HG02642 (cell line): ENCODE results near the gene KNG1.
"Not testable (repeated sequence)": the region's sequence is repeated elsewhere in the genome, so short reads cannot be mapped to it uniquely, and the experiment has no call there.

ENCODE experiments used
- ATAC-seq: cut with Tn5 transposase; IDR thresholded peaks from one replicate; pipeline ENCODE4 v1.9.1; 2021; ENCODE audit warnings: mild to moderate bottlenecking; ENCODE audit not compliant: unreplicated experiment, poor library complexity

Gene KNG1

DNA sequence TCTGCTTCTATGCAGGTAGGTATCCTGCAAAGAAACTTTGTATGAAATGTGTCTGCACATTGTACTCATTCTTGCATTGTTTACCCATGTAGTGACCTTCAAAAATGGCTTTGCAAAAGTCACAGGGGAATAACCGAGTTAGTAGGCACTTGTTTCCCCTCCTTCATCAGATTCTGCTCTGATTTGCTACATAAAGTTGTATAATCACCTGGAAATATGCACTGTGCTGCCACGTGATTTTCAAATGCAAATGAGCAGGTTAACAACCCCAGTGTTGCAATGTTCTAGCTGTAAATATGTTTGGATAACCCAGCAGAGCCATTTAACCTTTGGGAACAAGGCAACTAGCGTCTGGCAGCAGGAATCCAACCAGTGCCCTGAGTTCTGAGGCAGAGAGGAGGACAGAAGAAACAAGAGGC, at the start of gene KNG1:
TSS of gene KNG1 (plus strand) at position 321 of the 419 bp plus-strand sequence. CDS start 184 bp downstream, outside the sequence.
- no peak for ATAC-seq

DNA sequence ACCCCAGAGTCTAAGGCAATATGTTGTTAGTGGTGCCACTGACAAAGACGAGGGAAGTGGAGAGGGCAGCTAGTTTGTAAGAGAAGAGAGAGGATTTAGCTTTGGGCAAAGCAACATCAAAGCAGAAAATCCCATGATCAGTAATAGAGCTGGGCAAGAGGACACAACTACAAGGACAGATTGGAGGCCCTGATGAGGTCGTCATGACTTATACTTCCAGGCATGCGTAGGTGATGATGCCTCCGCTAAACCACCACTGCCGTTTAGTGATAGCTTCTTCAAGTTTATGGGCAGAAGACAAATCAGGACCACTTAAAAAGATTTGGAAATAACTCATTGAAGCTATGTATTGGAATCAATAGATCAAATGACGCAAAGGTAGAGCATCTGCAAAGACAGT, 48.7 kb upstream of the KNG1 start:
- no peak for ATAC-seq

DNA sequence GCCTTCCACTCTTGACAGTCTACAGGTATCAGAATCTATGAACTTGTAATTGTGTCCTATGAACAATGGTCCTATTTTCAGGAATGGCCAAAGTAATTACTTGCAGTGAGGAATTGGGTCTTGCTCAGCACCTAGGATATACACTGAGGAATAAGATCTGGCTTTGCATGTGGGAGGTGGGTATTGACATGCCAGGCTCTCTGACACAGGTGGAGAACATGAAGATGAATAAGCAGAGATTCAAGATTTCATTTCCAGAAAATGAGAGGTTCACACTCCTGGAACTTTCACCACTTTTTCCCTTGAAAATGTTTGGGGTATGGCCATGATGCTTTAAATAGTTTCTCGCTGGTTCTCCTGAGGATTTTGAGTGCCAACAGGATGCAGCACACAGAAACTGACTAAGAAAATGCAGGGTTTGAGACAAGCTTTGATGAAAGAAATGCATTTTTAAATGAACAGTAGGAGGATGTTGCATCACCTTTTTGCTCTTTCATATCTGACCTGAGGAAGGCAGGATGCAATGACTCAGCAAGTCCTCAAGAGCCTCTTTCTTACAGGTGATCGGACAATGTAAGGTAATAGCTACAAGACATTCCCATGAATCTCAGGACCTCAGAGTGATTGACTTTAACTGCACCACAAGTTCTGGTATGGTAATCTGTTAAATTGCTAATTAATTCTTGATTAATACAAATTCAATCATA, 47.6 kb upstream of the KNG1 start:
- ATAC-seq: no peak

DNA sequence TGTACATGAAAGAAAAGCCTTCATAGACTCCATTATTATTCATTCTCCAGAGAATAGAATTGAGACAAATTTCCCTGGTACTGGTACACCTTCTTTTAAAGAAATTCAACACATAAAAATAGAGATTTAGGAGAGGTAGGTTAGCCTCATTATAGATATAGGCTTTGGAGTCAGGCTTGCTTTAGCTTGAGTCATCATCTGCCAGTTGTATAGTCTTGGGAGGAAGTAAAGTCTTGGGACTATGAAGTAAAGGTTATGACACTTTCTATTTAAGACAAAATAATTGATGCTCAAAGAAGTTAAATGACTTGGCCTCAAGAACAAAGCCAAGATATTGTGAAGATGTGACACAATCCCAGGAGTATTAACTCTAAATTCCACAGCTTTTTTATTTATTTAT, 47.0 kb upstream of the KNG1 start:
- no peak for ATAC-seq

DNA sequence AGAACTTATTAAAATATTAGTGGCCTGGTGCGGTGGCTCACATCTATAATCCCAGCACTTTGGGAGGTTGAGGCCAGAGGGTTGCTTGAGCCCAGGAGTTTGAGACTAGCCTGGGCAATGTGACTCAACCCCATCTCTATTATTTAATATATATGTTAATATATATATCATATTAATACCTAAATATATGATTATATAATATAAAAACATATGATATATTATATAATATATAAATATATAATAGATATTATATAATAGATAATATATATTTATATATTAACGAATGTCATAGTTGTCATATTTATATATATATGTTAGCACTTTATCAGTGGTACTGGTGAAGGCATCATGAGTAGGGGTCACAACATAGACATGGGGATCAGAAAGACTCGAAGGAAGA, 46.1 kb upstream of the KNG1 start:
- no peak for ATAC-seq

DNA sequence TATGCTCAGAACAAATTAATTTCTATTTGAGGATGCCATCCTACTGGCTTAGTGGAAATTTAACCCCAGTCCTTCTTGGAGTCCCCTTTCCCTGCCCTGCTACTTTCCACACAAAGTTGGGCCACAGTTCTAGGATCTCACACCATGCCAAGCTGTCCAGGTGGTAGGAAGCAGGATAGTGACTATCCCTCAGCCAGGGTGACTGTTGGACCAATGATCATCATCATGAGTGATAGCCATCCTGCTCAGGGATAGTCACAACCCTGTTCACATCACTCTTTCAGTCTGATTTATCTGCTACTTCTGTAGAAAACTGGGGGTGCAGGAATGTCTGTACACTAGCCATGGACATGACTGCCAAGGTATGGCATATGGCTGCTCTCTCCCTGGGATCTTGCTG, 38.6 kb upstream of the KNG1 start:
- no peak for ATAC-seq

DNA sequence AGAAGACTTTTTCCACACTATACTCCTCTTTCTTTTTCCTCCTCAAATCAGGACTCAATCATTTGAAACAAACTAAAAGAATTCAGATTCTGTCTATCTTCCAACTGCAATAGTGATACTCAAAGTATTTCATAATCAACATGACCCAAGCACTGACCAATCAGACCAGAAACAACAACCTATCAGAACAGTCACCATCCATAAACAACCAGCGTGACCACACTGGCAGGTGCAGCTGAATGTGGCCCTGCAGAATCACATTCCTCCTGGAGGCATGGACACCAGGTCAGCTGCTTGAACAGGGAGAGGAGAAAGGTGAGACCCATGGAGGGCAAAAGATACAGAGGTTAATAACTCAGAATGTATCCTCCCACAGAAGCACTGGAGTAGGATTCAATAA, 38.0 kb upstream of the KNG1 start:
- ATAC-seq: no peak

DNA sequence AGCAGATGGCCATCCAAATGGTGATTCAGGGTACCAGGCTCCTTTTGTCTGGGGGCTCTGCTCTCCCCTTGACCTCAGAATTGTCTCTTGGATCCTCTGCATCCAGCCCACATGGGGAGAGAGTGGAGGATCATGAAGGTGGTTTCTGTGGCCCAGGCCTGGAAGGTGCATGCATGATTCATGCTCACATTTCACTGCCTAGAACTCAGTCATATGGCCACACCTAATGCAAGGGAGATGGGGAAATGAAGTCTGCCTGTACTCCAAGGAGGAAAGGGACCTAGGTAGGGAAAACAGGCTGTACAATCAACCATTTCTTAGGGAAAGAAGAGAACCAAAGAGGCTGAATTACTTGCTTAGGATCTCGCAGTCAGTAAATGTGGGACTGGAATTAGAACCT, 36.3 kb upstream of the KNG1 start:
- ATAC-seq: no peak

DNA sequence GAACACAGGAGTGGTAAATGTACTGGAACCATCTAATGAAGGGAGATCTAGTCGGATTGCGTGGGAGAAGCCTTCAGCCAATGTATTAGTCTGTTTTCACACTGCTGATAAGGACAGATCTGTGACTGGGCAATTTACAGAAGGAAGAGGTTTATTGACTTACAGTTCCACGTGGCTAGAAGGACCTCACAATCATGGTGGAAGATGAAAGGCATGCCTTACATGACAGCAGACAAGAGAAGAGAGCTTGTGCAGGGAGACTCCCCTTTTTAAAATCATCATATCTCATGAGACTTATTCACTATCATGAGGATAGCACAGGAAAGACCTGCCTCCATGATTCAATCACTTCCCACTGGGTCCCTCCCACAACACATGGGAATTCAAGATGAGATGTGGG, 34.3 kb upstream of the KNG1 start:
- no peak for ATAC-seq

DNA sequence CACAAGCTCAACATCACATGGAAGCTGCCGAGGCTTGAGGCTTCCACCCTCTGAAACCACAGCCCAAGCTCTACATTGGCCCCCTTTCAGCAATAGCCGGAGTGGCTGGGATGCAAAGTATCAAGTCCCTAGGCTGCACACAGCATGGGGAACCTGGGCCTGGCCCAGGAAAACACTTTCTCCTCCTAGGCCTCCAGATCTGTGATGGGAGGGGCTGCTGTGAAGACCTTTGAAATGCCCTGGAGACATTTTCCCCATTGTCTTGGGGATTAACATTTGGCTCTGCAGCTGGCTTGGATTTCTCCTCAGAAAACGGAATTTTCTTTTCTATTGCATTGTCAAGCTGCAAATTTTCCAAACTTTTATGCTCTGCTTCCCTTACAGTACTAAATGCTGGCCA, 33.2 kb upstream of the KNG1 start:
- no peak for ATAC-seq

DNA sequence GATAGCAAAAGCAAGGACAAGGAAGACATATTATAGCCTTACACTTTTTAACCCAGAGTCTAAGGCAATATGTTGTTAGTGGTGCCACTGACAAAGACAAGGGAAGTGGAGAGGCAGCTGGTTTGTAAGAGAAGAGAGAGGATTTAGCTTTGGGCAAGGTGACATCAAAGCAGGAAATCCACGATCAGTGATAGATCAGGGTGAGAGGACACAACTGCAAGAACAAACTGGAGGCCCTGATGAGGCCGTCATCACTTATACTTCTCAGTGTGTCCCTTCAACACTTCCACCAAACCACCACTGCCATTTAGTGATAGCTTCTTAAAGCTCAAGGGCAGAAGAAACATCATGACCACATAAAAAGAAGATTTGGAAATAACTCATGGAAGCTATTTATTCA, 30.7 kb upstream of the KNG1 start:
- not testable (repeated sequence) for ATAC-seq

DNA sequence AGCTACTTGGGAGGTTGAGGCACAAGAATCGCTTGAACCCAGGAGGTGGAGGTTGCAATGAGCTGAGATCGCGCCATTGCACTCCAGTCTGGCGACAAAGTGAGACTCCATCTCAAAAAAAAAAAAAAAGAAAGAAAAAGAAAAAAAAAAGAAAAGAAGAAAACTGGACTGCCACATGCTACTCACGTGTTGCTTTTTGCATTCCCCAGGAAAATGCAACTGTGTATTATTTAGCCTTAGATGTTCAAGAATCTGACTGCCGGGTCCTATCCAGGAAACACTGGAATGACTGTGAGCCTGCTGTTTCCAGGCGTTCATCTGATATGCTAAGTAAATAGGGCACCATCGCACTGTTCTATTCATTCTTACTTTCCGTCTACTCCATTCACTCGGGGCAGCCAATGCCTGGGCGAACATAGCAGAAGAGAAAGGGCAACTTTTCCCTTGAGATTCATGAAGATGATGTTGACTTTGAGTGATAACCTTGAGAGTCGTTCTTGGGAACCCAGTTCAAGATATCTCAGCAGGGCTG, 30.0 kb upstream of the KNG1 start:
- no peak for ATAC-seq

DNA sequence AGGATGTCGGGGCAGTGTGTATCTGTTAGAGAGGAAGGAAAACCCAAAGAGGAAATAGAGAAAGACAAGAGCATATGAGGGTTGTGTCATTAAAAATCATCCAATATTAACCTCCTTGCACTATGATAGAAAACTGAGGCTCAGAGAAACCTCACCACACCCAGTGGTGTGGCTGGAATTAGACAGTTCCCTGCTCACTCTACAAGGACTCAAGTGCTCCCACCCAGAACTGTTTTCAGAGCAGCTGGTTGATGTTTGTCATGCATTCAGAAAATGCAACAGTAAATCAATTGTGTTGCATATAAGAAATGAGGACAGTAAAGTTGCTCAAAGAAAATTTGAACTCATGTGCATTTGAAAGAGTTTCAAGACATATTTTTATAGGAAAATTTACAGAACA, 26.9 kb upstream of the KNG1 start:
- ATAC-seq: not testable (repeated sequence)

DNA sequence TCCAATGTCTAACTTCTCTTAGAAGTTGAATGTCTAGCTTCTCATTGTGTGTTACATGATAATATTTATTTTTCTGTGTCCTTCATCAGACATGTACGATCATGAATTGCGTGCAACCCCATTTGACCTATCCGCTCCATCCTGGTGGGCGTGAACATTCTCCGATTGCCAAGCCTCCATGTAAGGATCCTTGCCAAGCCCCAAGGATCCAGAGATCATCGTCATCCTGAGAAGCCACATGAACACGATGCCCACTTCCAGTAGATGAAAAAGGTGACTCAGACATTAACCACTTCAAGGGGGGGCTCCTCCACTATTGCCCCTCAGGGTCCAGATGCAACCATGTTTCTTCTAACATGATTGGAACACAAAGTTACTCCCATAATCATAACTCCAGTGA, 25.5 kb upstream of the KNG1 start:
- ATAC-seq: no peak

DNA sequence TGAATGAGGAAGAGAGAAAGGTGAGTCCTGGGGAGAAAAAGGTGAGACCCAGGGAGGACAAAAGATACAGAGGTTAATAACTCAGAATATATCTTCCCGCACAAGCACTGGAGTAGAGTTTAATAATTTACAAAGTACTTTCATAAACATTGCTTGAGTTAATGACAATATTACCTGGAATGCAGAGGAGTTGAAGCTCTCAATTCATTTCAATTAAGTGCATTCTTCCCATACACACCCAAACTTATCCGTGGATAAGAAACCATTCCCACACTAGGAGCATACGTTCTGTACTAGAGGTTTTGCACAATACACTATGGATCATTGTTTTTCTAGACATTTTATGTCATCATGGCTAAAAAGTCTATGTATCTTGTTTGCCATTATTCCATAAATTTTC, 23.3 kb upstream of the KNG1 start:
- ATAC-seq: no peak

DNA sequence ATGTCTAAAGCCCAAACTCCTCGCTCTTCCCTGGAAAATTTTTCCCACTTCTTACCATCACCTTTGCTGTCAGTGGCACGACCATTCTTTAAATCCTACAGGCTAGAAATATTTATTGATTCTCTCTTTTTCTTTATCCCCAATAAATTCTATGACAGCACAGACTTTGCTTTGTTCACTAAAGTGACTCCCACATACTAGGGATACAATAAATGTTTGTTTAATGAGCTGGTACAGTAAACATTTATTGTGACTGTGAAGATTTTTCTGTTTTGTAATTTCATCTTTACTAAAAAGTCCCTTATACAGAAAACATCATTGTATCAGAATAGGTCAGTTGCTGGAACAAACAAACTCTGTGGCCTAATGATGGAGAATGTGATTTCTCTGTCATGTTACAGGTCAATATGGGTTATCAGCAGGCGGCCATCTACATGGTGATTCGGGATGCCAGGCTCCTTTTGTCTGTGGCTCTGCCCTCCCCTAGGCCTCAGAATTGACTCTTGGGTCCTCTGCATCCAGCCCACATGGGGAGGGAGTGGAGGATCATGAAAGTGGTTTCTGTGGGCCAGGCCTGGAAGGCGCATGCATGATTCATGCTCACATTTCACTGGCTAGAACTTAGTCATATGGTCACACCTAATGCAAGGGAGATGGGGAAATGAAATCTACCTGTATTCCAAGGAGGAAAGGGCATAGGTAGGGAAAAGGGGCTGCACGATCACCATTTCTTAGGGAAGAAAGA, 22.7 kb upstream of the KNG1 start:
- ATAC-seq: no peak

DNA sequence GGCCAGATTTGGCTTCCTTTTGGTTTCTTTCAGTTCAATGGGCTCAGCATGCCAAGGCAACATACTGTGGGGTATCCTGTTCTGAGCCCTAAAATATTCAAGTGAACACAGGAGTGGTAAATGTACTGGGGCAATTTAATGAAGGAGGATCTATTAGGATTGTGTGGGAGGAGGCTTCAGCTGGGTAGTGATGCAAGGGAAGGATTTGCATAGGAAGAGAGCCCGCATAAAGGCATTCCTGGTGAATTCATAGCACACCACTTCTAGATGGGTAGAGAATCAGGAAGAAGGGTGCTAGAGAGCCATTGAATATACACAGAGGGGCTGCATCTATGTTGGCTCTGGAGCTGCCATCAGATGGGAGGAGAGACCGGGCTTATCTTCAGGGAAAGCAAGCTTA, 20.6 kb upstream of the KNG1 start:
- no peak for ATAC-seq

DNA sequence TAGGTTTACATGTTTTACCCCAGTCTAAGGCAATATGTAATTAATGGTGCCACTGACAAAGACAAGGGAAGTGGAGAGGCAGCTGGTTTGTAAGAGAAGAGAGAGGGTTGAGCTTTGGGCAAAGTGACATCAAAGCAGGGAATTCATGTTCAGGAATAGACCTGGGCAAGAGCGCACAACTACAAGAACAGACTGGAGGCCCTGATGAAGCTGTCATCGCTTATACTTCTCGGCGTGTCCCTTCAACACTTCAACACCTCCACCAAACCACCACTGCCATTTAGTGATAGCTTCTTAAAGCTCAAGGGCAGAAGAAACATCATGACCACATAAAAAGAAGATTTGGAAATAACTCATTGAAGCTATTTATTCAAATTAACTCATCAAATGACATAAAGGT, 19.6 kb upstream of the KNG1 start:
- no peak for ATAC-seq

DNA sequence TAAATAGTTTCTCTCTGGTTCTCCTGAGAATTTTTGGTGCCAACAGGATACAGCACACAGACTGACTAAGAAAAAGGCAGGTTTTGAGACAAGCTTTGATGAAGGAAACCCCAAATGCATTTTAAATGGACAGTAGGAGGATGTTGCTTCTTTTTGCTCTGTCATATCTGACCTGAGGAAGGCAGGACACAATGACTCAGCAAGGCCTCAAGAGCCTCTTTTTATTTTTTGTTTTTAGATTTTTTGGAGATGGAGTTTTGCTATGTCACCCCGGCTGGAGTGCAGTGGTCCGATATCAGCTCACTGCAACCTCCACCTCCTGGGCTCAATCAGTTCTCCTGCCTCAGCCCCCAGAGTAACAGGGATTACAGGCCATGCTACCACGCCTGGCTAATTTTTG, 16.9 kb upstream of the KNG1 start:
- no peak for ATAC-seq

DNA sequence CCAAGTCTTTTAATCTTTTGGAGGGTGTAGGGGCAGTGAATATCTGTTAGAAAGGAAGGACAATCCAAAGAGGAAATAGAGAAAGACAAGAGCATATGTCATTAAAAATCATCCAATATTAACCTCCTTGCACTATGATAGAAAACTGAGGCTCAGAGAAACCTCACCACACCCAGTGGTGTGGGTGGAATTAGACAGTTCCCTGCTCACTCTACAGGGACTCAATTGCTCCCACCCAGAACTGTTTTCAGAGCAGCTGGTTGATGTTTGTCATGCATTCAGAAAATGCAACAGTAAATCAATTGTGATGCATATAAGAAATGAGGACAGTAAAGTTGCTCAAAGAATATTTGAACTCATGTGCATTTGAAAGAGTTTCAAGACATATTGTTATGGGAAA, 14.7 kb upstream of the KNG1 start:
- not testable (repeated sequence) for ATAC-seq

DNA sequence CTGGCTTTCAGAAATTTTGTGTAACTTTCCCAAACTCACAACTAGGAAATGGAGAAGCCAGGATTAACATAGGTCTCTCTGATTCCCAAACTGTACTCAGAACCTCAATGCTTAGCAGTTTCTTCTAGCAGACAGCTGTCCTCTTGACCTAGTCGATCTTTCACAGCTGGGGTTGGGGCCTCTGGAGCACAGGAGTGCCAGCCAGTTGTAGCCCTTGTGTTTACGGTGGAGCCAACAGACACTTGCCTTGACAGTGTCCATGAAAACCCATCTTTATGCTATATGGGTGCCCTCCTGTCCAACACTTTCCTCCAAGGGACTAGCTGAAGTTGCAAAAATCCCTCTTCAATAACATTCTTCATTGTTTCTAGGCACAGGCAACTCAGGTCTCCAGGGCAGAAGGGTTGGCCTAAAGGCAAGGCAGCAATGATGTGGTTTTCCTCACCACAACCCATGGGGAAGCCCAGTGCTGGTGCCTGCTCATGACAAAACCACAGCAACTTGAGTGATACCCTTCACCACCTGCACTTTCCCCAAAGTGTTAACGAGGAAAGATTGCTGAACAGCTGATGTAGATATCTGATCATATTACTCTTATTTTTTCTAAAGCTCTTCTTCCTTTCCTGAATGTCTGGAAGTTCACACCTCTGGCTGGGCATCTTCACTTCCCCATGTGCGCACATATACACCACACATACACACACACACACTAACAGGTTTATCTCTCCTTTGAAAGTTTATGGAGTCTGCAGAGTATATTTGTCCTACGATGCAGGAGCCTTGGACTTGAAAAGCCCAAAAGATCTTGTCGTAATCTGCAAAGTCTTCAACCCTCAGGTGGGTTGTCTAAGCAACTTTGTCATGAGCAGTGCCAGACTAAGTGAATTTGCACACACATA, 11.0 kb upstream of the KNG1 start:
- ATAC-seq: no peak
